ENCODE measurements around the gene CKMT2.

The CKMT2 gene

GRCh38 chr5:81203729-81204128, 29.4 kb upstream of the CKMT2 start:
- no peaks in the 10 kb centered on the region for H3K4me1 ChIP-seq (ENCODE audit: control insufficient read depth, insufficient read depth, low read length)
- H3K4me3 ChIP-seq (ENCODE audit: low read length), result no peak overlapping the region
- H3K36me3 ChIP-seq (ENCODE audit: control insufficient read depth, insufficient read depth, low read length), result no peaks in the 10 kb centered on the region
- H3K9ac ChIP-seq (ENCODE audit: low read length), result no peak overlapping the region
- H3K27me3 ChIP-seq (ENCODE audit: control insufficient read depth, insufficient read depth, low read length), result no peaks in the 10 kb centered on the region
- H3K9me3 ChIP-seq (ENCODE audit: control insufficient read depth, low read length), result no peaks in the 10 kb centered on the region

- Histone ChIP-seq H3K9ac (ENCODE audit: low read length) (no peak overlapping the region), H3K4me1 (ENCODE audit: control insufficient read depth, insufficient read depth, low read length) (no peaks in the 10 kb centered on the region), H3K9me3 (ENCODE audit: control insufficient read depth, low read length) (no peaks in the 10 kb centered on the region), H3K27me3 (ENCODE audit: control insufficient read depth, insufficient read depth, low read length) (no peaks in the 10 kb centered on the region), H3K36me3 (ENCODE audit: control insufficient read depth, insufficient read depth, low read length) (no peaks in the 10 kb centered on the region), H3K4me3 (ENCODE audit: low read length) (no peak overlapping the region)
These were observed 28.9 kb upstream of the CKMT2 start for GRCh38 chr5:81204205-81204604.

GRCh38 chr5:81205058-81205457, 28.1 kb upstream of the CKMT2 start:
- Histone ChIP-seq H3K36me3 (ENCODE audit: control insufficient read depth, insufficient read depth, low read length) (no peaks in the 10 kb centered on the region), H3K4me1 (ENCODE audit: control insufficient read depth, insufficient read depth, low read length) (no peaks in the 10 kb centered on the region), H3K4me3 (ENCODE audit: low read length) (no peak overlapping the region), H3K9ac (ENCODE audit: low read length) (no peak overlapping the region), H3K9me3 (ENCODE audit: control insufficient read depth, low read length) (no peaks in the 10 kb centered on the region), H3K27me3 (ENCODE audit: control insufficient read depth, insufficient read depth, low read length) (no peaks in the 10 kb centered on the region)

GRCh38 chr5:81207009-81207408, 26.1 kb upstream of the CKMT2 start:
- H3K4me3 ChIP-seq (ENCODE audit: low read length), result no peak overlapping the region
- no peaks in the 10 kb centered on the region for H3K27me3 ChIP-seq (ENCODE audit: control insufficient read depth, insufficient read depth, low read length)
- H3K4me1 ChIP-seq (ENCODE audit: control insufficient read depth, insufficient read depth, low read length), result peaks cover 3% of the 10 kb centered on the region
- H3K36me3 ChIP-seq (ENCODE audit: control insufficient read depth, insufficient read depth, low read length), result no peaks in the 10 kb centered on the region
- H3K9ac ChIP-seq (ENCODE audit: low read length), result no peak overlapping the region
- no peaks in the 10 kb centered on the region for H3K9me3 ChIP-seq (ENCODE audit: control insufficient read depth, low read length)

GRCh38 chr5:81208904-81209303, 24.2 kb upstream of the CKMT2 start:
- no peaks in the 10 kb centered on the region for H3K36me3 ChIP-seq (ENCODE audit: control insufficient read depth, insufficient read depth, low read length)
- no peaks in the 10 kb centered on the region for H3K9me3 ChIP-seq (ENCODE audit: control insufficient read depth, low read length)
- H3K9ac ChIP-seq (ENCODE audit: low read length), result no peak overlapping the region
- peaks cover 6% of the 10 kb centered on the region for H3K4me1 ChIP-seq (ENCODE audit: control insufficient read depth, insufficient read depth, low read length)
- no peaks in the 10 kb centered on the region for H3K27me3 ChIP-seq (ENCODE audit: control insufficient read depth, insufficient read depth, low read length)
- no peak overlapping the region for H3K4me3 ChIP-seq (ENCODE audit: low read length)

- no peaks in the 10 kb centered on the region for H3K9me3 ChIP-seq (ENCODE audit: control insufficient read depth, low read length)
- H3K4me1 ChIP-seq (ENCODE audit: control insufficient read depth, insufficient read depth, low read length), result peaks cover 6% of the 10 kb centered on the region
- H3K4me3 ChIP-seq (ENCODE audit: low read length), result no peak overlapping the region
- H3K9ac ChIP-seq (ENCODE audit: low read length), result no peak overlapping the region
- no peaks in the 10 kb centered on the region for H3K27me3 ChIP-seq (ENCODE audit: control insufficient read depth, insufficient read depth, low read length)
- H3K36me3 ChIP-seq (ENCODE audit: control insufficient read depth, insufficient read depth, low read length), result no peaks in the 10 kb centered on the region
These were observed 23.7 kb upstream of the CKMT2 start for GRCh38 chr5:81209386-81209785.

- Histone ChIP-seq H3K4me3 (ENCODE audit: low read length) (no peak overlapping the region), H3K9ac (ENCODE audit: low read length) (no peak overlapping the region), H3K9me3 (ENCODE audit: control insufficient read depth, low read length) (no peaks in the 10 kb centered on the region), H3K4me1 (ENCODE audit: control insufficient read depth, insufficient read depth, low read length) (peaks cover 6% of the 10 kb centered on the region), H3K27me3 (ENCODE audit: control insufficient read depth, insufficient read depth, low read length) (no peaks in the 10 kb centered on the region), H3K36me3 (ENCODE audit: control insufficient read depth, insufficient read depth, low read length) (no peaks in the 10 kb centered on the region)
These were observed 23.1 kb upstream of the CKMT2 start for GRCh38 chr5:81209869-81210493.

- no peak overlapping the region for H3K4me3 ChIP-seq (ENCODE audit: low read length)
- H3K36me3 ChIP-seq (ENCODE audit: control insufficient read depth, insufficient read depth, low read length), result no peaks in the 10 kb centered on the region
- no peaks in the 10 kb centered on the region for H3K27me3 ChIP-seq (ENCODE audit: control insufficient read depth, insufficient read depth, low read length)
- no peaks in the 10 kb centered on the region for H3K9me3 ChIP-seq (ENCODE audit: control insufficient read depth, low read length)
- no peak overlapping the region for H3K9ac ChIP-seq (ENCODE audit: low read length)
- peaks cover 6% of the 10 kb centered on the region for H3K4me1 ChIP-seq (ENCODE audit: control insufficient read depth, insufficient read depth, low read length)
These were observed 20.8 kb upstream of the CKMT2 start for GRCh38 chr5:81212211-81212751.

GRCh38 chr5:81213070-81213469, 20.1 kb upstream of the CKMT2 start:
- H3K4me1 ChIP-seq (ENCODE audit: control insufficient read depth, insufficient read depth, low read length), result peaks cover 6% of the 10 kb centered on the region
- H3K9ac ChIP-seq (ENCODE audit: low read length), result no peak overlapping the region
- no peaks in the 10 kb centered on the region for H3K36me3 ChIP-seq (ENCODE audit: control insufficient read depth, insufficient read depth, low read length)
- no peak overlapping the region for H3K4me3 ChIP-seq (ENCODE audit: low read length)
- H3K9me3 ChIP-seq (ENCODE audit: control insufficient read depth, low read length), result no peaks in the 10 kb centered on the region
- H3K27me3 ChIP-seq (ENCODE audit: control insufficient read depth, insufficient read depth, low read length), result no peaks in the 10 kb centered on the region

GRCh38 chr5:81214848-81215247, 18.3 kb upstream of the CKMT2 start:
- Histone ChIP-seq H3K36me3 (ENCODE audit: control insufficient read depth, insufficient read depth, low read length) (no peaks in the 10 kb centered on the region), H3K4me1 (ENCODE audit: control insufficient read depth, insufficient read depth, low read length) (peaks cover 6% of the 10 kb centered on the region), H3K4me3 (ENCODE audit: low read length) (no peak overlapping the region), H3K9me3 (ENCODE audit: control insufficient read depth, low read length) (no peaks in the 10 kb centered on the region), H3K9ac (ENCODE audit: low read length) (no peak overlapping the region), H3K27me3 (ENCODE audit: control insufficient read depth, insufficient read depth, low read length) (no peaks in the 10 kb centered on the region)

GRCh38 chr5:81216152-81216551, 17.0 kb upstream of the CKMT2 start:
- Histone ChIP-seq H3K36me3 (ENCODE audit: control insufficient read depth, insufficient read depth, low read length) (no peaks in the 10 kb centered on the region), H3K4me3 (ENCODE audit: low read length) (no peak overlapping the region), H3K27me3 (ENCODE audit: control insufficient read depth, insufficient read depth, low read length) (no peaks in the 10 kb centered on the region)

GRCh38 chr5:81219389-81219788, 13.7 kb upstream of the CKMT2 start:
- Histone ChIP-seq H3K4me1 (ENCODE audit: control insufficient read depth, insufficient read depth, low read length) (no peaks in the 10 kb centered on the region), H3K36me3 (ENCODE audit: control insufficient read depth, insufficient read depth, low read length) (no peaks in the 10 kb centered on the region), H3K9ac (ENCODE audit: low read length) (no peak overlapping the region), H3K4me3 (ENCODE audit: low read length) (no peak overlapping the region), H3K9me3 (ENCODE audit: control insufficient read depth, low read length) (no peaks in the 10 kb centered on the region), H3K27me3 (ENCODE audit: control insufficient read depth, insufficient read depth, low read length) (no peaks in the 10 kb centered on the region)

More at GRCh38 chr5:81216152-81216551, 17.0 kb upstream of the CKMT2 start:
- Histone ChIP-seq H3K4me1 (ENCODE audit: control insufficient read depth, insufficient read depth, low read length) (peaks cover 6% of the 10 kb centered on the region), H3K9ac (ENCODE audit: low read length) (no peak overlapping the region), H3K9me3 (ENCODE audit: control insufficient read depth, low read length) (no peaks in the 10 kb centered on the region)

- no peak overlapping the region for H3K9ac ChIP-seq (ENCODE audit: low read length)
These were observed 10.8 kb upstream of the CKMT2 start for GRCh38 chr5:81222285-81222684.

More at GRCh38 chr5:81222285-81222684, 10.8 kb upstream of the CKMT2 start:
- H3K36me3 ChIP-seq (ENCODE audit: control insufficient read depth, insufficient read depth, low read length), result no peaks in the 10 kb centered on the region
- no peaks in the 10 kb centered on the region for H3K27me3 ChIP-seq (ENCODE audit: control insufficient read depth, insufficient read depth, low read length)
- H3K4me3 ChIP-seq (ENCODE audit: low read length), result no peak overlapping the region
- H3K4me1 ChIP-seq (ENCODE audit: control insufficient read depth, insufficient read depth, low read length), result no peaks in the 10 kb centered on the region
- H3K9me3 ChIP-seq (ENCODE audit: control insufficient read depth, low read length), result no peaks in the 10 kb centered on the region
